WERI-Rb-1 (cell line): ENCODE data around the gene CCDC187.

ENCODE experiments used
- DNase-seq: peaks from one replicate; pipeline ENCODE4 v3.0.0-alpha.2; 2020
- H3K27ac ChIP-seq: fragments of 250-450 bp; sonication (Bioruptor Pico); 2 replicates; pipeline ENCODE4 v1.5.1; 2020; ENCODE audit warnings: mild to moderate bottlenecking, moderate library complexity
- H3K27me3 ChIP-seq: fragments of 250-450 bp; sonication (Bioruptor Pico); 2 replicates; pipeline ENCODE4 v1.5.1; 2021; ENCODE audit warnings: mild to moderate bottlenecking, low read depth, moderate library complexity; ENCODE audit not compliant: insufficient read depth, severe bottlenecking
- H3K36me3 ChIP-seq: fragments of 250-450 bp; sonication (Bioruptor Pico); 2 replicates; pipeline ENCODE4 v1.5.1; 2020; ENCODE audit warnings: mild to moderate bottlenecking, moderate library complexity
- H3K4me3 ChIP-seq: 2 replicates; pipeline ENCODE4 v1.5.1; 2011; ENCODE audit warnings: low read depth, mild to moderate bottlenecking, control low read depth, low read length
- H3K9me3 ChIP-seq: fragments of 250-450 bp; sonication (Bioruptor Pico); 2 replicates; pipeline ENCODE4 v1.5.1; 2021; ENCODE audit warnings: mild to moderate bottlenecking, moderate library complexity; ENCODE audit not compliant: severe bottlenecking
- TF ChIP-seq, protein P1 (sequence below): IDR thresholded peaks from 2 replicates; pipeline ENCODE4 v1.5.1; 2011; ENCODE audit warnings: low read depth, mild to moderate bottlenecking, control low read depth, inconsistent platforms, low read length

Gene CCDC187

DNA sequence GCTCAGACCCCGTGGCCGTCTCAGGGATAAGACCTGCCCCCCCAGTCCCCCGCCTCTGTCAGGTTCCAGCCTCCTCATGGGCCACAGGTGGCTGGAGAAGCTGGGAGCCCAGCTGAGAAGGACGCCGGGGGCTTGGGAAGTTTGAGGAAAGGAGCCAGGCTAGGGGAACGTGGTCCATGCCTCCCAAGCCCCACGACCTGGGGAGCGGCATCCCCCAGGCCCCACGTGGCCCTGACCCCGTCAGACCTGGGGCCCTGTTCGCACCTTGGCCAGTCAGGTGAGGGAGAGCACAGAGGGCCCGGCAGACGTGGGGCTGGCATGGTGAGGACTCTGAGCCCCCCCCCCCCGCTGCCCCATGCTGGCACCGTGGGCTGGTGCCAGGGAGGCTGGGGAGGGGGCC lies 27.1 kb upstream of the CCDC187 start:
- no peak for DNase-seq
- H3K36me3 ChIP-seq: peaks cover 47% of the 10 kb centered on the region
- H3K4me3 ChIP-seq: peak overlapping the region; percentile 27
- TF ChIP-seq, protein P1, sequence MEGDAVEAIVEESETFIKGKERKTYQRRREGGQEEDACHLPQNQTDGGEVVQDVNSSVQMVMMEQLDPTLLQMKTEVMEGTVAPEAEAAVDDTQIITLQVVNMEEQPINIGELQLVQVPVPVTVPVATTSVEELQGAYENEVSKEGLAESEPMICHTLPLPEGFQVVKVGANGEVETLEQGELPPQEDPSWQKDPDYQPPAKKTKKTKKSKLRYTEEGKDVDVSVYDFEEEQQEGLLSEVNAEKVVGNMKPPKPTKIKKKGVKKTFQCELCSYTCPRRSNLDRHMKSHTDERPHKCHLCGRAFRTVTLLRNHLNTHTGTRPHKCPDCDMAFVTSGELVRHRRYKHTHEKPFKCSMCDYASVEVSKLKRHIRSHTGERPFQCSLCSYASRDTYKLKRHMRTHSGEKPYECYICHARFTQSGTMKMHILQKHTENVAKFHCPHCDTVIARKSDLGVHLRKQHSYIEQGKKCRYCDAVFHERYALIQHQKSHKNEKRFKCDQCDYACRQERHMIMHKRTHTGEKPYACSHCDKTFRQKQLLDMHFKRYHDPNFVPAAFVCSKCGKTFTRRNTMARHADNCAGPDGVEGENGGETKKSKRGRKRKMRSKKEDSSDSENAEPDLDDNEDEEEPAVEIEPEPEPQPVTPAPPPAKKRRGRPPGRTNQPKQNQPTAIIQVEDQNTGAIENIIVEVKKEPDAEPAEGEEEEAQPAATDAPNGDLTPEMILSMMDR: no peak
- H3K9me3 ChIP-seq: no peaks in the 10 kb centered on the region
- H3K27me3 ChIP-seq: no peaks in the 10 kb centered on the region
- peak overlapping the region; percentile 45 for H3K27ac ChIP-seq

DNA sequence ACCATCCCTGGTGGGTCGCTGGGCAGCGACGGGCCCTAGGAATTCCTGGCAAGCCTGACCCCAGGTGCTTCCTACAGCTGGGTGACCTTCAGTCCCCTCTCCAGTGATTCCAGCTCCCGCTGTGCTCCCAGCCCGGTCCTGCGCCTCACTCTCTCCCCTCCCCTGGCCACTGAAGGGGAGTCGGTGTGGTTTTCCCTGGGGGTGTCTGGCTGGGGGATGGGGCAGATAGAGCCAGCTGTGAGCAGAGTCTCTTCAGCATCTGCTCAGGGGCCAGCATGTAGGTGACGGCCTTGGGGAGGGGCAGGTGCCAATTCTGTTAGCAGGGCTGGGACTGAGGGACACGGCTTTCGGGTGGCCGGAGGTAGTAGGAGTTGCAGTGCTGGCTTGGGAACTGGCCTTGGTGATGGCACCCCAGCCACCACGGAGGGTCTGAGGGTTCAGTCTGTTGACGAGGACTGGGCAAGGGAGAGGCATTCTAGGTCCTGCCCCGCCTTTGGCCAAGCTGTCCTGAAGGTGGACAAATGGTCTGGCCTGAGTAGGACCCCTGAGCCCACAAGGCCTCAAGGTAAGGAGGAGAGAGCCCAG lies 26.6 kb upstream of the CCDC187 start:
- Histone ChIP-seq H3K27me3 (no peaks in the 10 kb centered on the region), H3K36me3 (peaks cover 41% of the 10 kb centered on the region), H3K4me3 (no peak overlapping the region), H3K27ac (peak overlapping the region; percentile 45), H3K9me3 (no peaks in the 10 kb centered on the region)
- no peak for DNase-seq
- TF ChIP-seq, protein P1: no peak

DNA sequence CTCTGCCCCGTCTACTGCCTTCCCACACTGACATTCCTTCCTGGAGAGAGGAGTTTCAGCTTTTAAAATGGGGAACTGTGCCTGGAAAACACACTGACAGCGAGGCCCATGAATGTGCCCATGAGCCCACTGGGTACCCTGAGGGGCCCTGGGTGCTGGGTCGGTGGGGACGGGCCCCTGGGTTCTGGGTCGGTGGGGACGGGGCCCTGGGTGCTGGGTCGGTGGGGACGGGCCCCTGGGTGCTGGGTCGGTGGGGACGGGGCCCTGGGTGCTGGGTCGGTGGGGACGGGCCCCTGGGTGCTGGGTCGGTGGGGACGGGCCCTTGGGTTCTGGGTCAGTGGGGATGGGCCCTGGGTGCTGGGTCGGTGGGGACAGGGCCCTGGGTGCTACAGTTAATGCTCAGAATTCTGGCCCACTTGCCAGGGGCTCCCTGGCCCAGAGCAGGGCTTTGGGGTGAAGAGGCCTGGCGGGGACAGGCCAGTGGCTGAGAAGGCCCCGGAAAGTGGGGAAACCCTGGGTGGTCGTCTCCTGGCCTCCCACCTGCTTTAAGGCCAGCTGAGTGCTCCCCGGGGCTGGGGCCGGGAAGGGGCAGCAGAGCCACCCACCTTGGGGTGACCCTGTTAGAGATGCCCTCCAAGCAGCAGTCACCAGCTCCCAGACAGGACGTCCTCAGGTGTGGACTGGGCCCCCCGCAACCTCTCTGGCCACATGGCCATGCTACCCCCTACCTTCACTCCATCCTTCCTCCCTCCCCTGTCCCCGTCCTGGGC lies 25.9 kb upstream of the CCDC187 start:
- TF ChIP-seq, protein P1: no peak
- H3K27ac ChIP-seq: peak overlapping the region; percentile 87
- DNase-seq: no peak
- no peaks in the 10 kb centered on the region for H3K9me3 ChIP-seq
- H3K36me3 ChIP-seq: peaks cover 37% of the 10 kb centered on the region
- H3K4me3 ChIP-seq: no peak overlapping the region; the same call in 1 of the 2 replicates
- H3K27me3 ChIP-seq: no peaks in the 10 kb centered on the region

GRCh38 chr9:136329211-136329627 lies 25.3 kb upstream of the CCDC187 start:
- Histone ChIP-seq H3K27me3 (no peaks in the 10 kb centered on the region), H3K36me3 (peaks cover 33% of the 10 kb centered on the region), H3K27ac (peak overlapping the region; percentile 87), H3K4me3 (peak overlapping the region; percentile 72), H3K9me3 (no peaks in the 10 kb centered on the region)
- TF ChIP-seq, protein P1: no peak
- DNase-seq: no peak

DNA sequence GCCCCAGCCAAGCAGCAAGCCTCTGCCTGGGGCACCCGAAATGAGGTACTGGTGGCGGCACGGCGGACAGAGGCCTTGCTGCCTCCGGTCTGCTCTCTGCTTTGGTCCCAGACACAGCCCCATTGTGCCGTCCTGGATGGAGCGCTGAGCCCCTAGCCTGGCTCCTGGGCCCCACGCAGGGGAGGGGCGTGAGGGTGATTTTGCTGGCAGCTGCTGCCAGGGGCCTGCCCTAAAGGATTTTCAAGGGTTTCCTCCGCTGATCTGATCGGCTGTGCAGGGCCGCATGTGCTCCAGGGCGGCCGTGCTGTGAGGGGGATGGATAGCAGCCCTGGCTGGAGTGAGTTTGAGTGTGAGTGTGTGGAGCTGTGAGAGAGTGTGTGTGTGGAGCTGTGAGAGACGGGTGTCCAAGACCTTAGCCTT lies 24.7 kb upstream of the CCDC187 start:
- H3K27me3 ChIP-seq: no peaks in the 10 kb centered on the region
- TF ChIP-seq, protein P1: no peak
- peak overlapping the region; percentile 72 for H3K4me3 ChIP-seq
- peak; percentile 83 for DNase-seq
- peaks cover 29% of the 10 kb centered on the region for H3K36me3 ChIP-seq
- H3K27ac ChIP-seq: peak overlapping the region; percentile 87
- H3K9me3 ChIP-seq: no peaks in the 10 kb centered on the region
